RWPE1 (cell line): ENCODE results near the gene ZMYM1.

Experiments
- CTCF ChIA-PET: fragments of 350-600 bp; sonication (Branson Sonifier 250); formaldehyde crosslinking; extraction: SDS; loops from one replicate; lab custom pipeline; 2021; lab: Yijun Ruan, JAX
- POLR2A ChIA-PET: fragments of 400-600 bp; formaldehyde crosslinking; extraction: SDS; loops from one replicate; lab custom pipeline; 2020; ENCODE audit warnings: antibody characterized with exemption; ENCODE audit not compliant: low non-redundant PET; lab: Yijun Ruan, JAX
- DNase-seq: peaks from one replicate; pipeline ENCODE4 v3.0.0; 2012; ENCODE audit warnings: low spot score
- H3K27ac ChIP-seq: fragments of 450-650 bp; 2 replicates; pipeline ENCODE4 v1.5.1; 2017
- TF ChIP-seq, protein P1 (sequence below): fragments of 450-650 bp; conservative IDR thresholded peaks from 2 replicates; pipeline ENCODE4 v1.5.1; 2017; ENCODE audit warnings: low read depth, mild to moderate bottlenecking

The ZMYM1 gene

DNA sequence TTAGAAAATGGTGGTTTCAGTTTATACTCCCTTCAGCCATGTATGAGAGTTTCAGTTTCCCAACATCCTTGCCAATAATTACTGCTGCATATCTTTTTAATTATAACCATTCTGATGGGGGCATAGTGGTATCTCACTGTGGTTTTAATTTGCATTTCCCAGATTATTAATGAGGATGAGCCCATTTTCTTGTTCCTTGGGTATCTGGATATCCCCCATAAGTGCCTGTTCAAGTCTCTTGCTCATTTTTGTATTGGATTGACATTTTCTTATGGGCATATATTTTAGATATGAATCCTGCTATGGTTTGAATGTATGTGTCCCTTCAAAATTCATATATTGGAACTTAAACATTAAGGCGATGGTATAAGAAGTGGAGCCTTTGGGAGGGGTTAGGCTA lies 45.8 kb upstream of the ZMYM1 start:
- ChIA-PET CTCF (no interaction called here), POLR2A (no interaction called here)
- no peak for DNase-seq
- TF ChIP-seq, protein P1, sequence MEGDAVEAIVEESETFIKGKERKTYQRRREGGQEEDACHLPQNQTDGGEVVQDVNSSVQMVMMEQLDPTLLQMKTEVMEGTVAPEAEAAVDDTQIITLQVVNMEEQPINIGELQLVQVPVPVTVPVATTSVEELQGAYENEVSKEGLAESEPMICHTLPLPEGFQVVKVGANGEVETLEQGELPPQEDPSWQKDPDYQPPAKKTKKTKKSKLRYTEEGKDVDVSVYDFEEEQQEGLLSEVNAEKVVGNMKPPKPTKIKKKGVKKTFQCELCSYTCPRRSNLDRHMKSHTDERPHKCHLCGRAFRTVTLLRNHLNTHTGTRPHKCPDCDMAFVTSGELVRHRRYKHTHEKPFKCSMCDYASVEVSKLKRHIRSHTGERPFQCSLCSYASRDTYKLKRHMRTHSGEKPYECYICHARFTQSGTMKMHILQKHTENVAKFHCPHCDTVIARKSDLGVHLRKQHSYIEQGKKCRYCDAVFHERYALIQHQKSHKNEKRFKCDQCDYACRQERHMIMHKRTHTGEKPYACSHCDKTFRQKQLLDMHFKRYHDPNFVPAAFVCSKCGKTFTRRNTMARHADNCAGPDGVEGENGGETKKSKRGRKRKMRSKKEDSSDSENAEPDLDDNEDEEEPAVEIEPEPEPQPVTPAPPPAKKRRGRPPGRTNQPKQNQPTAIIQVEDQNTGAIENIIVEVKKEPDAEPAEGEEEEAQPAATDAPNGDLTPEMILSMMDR, result no peak
- H3K27ac ChIP-seq, result no peak overlapping the region

- no peak overlapping the region for H3K27ac ChIP-seq
- TF ChIP-seq, protein P1, result no peak
- POLR2A ChIA-PET, result no interaction called here
- no peak for DNase-seq
- CTCF ChIA-PET, result no interaction called here
These were observed 42.6 kb upstream of the ZMYM1 start for GRCh38 chr1:35036621-35037020.

- no peak for DNase-seq
- CTCF ChIA-PET, result no interaction called here
- POLR2A ChIA-PET, result no interaction called here
- H3K27ac ChIP-seq, result no peak overlapping the region
- TF ChIP-seq, protein P1, result no peak
These were observed 42.0 kb upstream of the ZMYM1 start for GRCh38 chr1:35037206-35037605.

DNA sequence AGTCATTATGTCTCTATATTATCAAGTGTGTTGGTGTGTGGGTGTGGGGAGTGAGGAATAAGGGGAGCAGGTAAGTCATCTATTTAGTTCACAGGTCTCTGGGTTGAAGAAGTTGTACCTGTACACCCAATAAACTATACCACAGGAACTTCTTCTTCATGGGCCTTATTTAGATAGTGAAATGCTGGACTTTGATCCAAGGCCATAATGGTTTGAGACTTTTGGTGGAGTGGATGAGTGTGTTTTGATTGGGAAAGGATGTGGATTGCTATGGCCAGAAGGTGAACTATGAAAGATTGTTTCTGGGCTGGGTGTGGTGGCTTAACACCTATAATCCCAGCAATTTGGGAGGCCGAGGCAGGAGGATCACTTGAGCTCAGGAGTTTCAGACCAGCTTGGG lies 40.5 kb upstream of the ZMYM1 start:
- DNase-seq, result no peak
- TF ChIP-seq, protein P1, result no peak
- H3K27ac ChIP-seq, result no peak overlapping the region
- CTCF ChIA-PET, result interaction anchor here (0.7 kb wide), 1 partner anchor 82 kb away, joined by 8 read pairs; no protein-coding TSS in a partner anchor
- POLR2A ChIA-PET, result no interaction called here

- ChIA-PET CTCF (no interaction called here), POLR2A (no interaction called here)
- DNase-seq, result no peak
- no peak overlapping the region for H3K27ac ChIP-seq
- TF ChIP-seq, protein P1, result no peak
These were observed 35.7 kb upstream of the ZMYM1 start for GRCh38 chr1:35043498-35043897.

- DNase-seq, result no peak
- TF ChIP-seq, protein P1, result no peak
- ChIA-PET CTCF (no interaction called here), POLR2A (interaction anchor here (0.6 kb wide), 1 partner anchor 68 kb away, joined by 3 read pairs; no protein-coding TSS in a partner anchor)
- H3K27ac ChIP-seq, result no peak overlapping the region
These were observed 34.8 kb upstream of the ZMYM1 start for GRCh38 chr1:35044431-35044830.
